22Rv1 (cell line): ENCODE measurements around the gene SLC46A3.

Source experiments
- CTCF ChIP-seq: fragments of 450-650 bp; IDR thresholded peaks from 2 replicates; pipeline ENCODE4 v1.5.1; 2017; ENCODE audit warnings: mild to moderate bottlenecking
- ZFX ChIP-seq: fragments of 450-650 bp; IDR thresholded peaks from 2 replicates; pipeline ENCODE4 v1.6.1; 2017; ENCODE audit warnings: antibody characterized with exemption, borderline replicate concordance

- no peak for TF ChIP-seq CTCF
- no peak for TF ChIP-seq ZFX
Measured at GRCh38 chr13:28723806-28724205, 5.0 kb upstream of the SLC46A3 start.
